ENCODE data around the gene EPHA4.

DNA sequence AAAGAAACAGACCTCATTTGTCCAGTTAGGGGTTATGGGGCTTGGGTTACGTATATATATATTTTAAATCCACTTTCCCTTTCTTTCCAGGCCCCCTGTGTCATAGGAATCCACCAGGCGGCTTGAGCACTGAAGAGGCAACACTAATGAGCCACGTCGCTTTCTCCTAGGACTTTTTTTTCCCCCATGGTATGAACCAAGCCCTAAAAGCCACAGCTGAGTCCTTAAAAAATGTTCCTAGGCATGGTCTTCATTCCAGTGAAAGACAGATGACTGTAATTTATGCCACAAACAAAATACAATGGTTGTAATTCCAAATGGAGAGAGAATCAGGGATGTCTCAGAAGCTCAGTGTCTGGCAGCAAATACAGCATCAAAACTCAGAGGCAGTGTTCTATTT lies 146.8 kb downstream of the EPHA4 start:
- TF ChIP-seq, protein P1, sequence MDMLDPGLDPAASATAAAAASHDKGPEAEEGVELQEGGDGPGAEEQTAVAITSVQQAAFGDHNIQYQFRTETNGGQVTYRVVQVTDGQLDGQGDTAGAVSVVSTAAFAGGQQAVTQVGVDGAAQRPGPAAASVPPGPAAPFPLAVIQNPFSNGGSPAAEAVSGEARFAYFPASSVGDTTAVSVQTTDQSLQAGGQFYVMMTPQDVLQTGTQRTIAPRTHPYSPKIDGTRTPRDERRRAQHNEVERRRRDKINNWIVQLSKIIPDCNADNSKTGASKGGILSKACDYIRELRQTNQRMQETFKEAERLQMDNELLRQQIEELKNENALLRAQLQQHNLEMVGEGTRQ (IDR thresholded peaks at IDR 0.05; ENCODE audit: low read depth, low read length): no peak
- TF ChIP-seq CHD1 (IDR thresholded peaks at IDR 0.05; ENCODE audit: low read depth, low read length): no peak
- no peak for TF ChIP-seq RAD21 (IDR thresholded peaks at IDR 0.05; ENCODE audit: low read length)
- TF ChIP-seq POLR2A (IDR thresholded peaks at IDR 0.05; ENCODE audit: low read depth, low read length): no peak
- TF ChIP-seq, protein P2, sequence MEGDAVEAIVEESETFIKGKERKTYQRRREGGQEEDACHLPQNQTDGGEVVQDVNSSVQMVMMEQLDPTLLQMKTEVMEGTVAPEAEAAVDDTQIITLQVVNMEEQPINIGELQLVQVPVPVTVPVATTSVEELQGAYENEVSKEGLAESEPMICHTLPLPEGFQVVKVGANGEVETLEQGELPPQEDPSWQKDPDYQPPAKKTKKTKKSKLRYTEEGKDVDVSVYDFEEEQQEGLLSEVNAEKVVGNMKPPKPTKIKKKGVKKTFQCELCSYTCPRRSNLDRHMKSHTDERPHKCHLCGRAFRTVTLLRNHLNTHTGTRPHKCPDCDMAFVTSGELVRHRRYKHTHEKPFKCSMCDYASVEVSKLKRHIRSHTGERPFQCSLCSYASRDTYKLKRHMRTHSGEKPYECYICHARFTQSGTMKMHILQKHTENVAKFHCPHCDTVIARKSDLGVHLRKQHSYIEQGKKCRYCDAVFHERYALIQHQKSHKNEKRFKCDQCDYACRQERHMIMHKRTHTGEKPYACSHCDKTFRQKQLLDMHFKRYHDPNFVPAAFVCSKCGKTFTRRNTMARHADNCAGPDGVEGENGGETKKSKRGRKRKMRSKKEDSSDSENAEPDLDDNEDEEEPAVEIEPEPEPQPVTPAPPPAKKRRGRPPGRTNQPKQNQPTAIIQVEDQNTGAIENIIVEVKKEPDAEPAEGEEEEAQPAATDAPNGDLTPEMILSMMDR (conservative IDR thresholded peaks at IDR 0.05; ENCODE audit: low read depth, low read length): no peak
- TF ChIP-seq FOS (IDR thresholded peaks at IDR 0.05; ENCODE audit: low read depth, low read length): no peak
- no peak for TF ChIP-seq NFE2L2 (IDR thresholded peaks at IDR 0.05; ENCODE audit: low read depth, low read length)
- TF ChIP-seq RCOR1 (IDR thresholded peaks at IDR 0.05; ENCODE audit: insufficient replicate concordance, low read length): no peak
